HepG2 (cell line): ENCODE data around the gene MAP3K14.

ENCODE experiments used
- JUND ChIP-seq: sonication (generic); formaldehyde crosslinking; IDR thresholded peaks from 2 replicates; pipeline ENCODE4 v1.8.0; 2022; ENCODE audit warnings: mild to moderate bottlenecking, missing genetic modification reagents
- MAFF ChIP-seq: IDR thresholded peaks from 2 replicates; pipeline ENCODE4 v1.6.1; 2011; ENCODE audit warnings: low read depth, low read length, improper control_type of control experiment
- ZBTB1 ChIP-seq: sonication (generic); formaldehyde crosslinking; IDR thresholded peaks from 2 replicates; pipeline ENCODE4 v1.4.0; 2020; ENCODE audit warnings: missing genetic modification reagents, borderline replicate concordance
- ZFP41 ChIP-seq: sonication (generic); formaldehyde crosslinking; IDR thresholded peaks from 2 replicates; pipeline ENCODE4 v1.4.0; 2020; ENCODE audit warnings: mild to moderate bottlenecking, missing genetic modification reagents, borderline replicate concordance
- ZSCAN22 ChIP-seq: sonication (generic); formaldehyde crosslinking; IDR thresholded peaks from 2 replicates; pipeline ENCODE4 v1.4.0; 2020; ENCODE audit warnings: mild to moderate bottlenecking, missing genetic modification reagents
- TF ChIP-seq, protein P1 (sequence below): IDR thresholded peaks from 2 replicates; pipeline ENCODE4 v1.6.1; 2016; ENCODE audit warnings: low read depth, borderline replicate concordance

DNA sequence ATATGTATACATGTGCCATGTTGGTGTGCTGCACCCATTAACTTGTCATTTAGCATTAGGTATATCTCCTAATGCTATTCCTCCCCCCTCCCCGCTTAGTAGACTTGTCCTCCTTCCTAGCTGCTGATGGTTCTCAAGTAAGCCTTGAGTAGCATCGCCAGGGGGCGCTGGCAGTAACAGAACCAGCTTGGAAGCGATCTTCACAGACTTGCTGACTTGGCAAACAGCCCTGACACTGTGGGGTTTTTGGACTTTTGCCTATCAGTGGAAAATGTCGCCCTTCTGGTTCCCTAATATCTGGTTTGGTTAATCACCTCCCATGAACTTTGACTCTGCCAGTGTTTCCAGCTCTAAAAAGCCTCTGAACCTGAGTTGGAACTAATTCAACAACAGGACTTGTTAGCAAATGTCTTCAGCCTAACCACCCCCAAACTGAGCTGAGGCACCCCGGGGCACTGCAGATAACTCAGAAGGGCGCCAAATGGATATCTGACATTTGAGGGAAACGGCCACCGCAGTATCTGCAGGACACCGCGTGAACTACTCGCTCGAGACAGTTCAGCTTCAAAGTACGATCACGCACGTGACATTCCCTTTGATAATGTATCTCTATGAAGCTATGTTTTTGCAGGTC lies 39.5 kb downstream of the MAP3K14 start:
- no peak for TF ChIP-seq ZBTB1
- TF ChIP-seq ZFP41 (CRISPR knock-in tag): no peak
- no peak for TF ChIP-seq ZSCAN22 (CRISPR knock-in tag)
- no peak for TF ChIP-seq JUND
- TF ChIP-seq, protein P1, sequence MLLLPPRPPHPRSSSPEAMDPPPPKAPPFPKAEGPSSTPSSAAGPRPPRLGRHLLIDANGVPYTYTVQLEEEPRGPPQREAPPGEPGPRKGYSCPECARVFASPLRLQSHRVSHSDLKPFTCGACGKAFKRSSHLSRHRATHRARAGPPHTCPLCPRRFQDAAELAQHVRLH: 0 out of 2 replicates have a peak, but pooled peaks have one; percentile 66
- TF ChIP-seq MAFF: peak; percentile 100
